Esophagus squamous epithelium (tissue), 5 donors: Measurements from ENCODE around the gene CDC42BPA. TPM values are rescaled to one million over a fixed set of nuclear protein-coding genes. Genes with fewer than 3 reads are reported as not detected.

Source experiments
- DNase-seq: peaks from one replicate; lab custom pipeline; 2025; lab: John Stamatoyannopoulos, UW
- H3K27ac ChIP-seq, 4 donors: fragments of 200-600 bp; sonication (generic); one replicate each; pipeline ENCODE4 v1.5.1; 2016 to 2019; ENCODE audit warnings: mild to moderate bottlenecking in 1 of 4
- H3K27me3 ChIP-seq, 4 donors: fragments of 200-600 bp; sonication (generic); 1 replicate in 3 of 4; 2 replicates in 1 of 4; pipeline versions ENCODE4 v1.5.1 to v1.6.0; 2017 to 2021; ENCODE audit warnings: antibody characterized with exemption in 1 of 4
- H3K36me3 ChIP-seq, 3 donors: fragments of 200-600 bp; sonication (generic); one replicate each; pipeline ENCODE4 v1.5.1; 2016 to 2019
- H3K4me1 ChIP-seq, 3 donors: fragments of 200-600 bp; sonication (generic); one replicate each; pipeline ENCODE4 v1.5.1; 2017 to 2019
- H3K4me3 ChIP-seq, 4 donors: fragments of 200-600 bp; sonication (generic); 1 replicate in 3 of 4; 2 replicates in 1 of 4; pipeline ENCODE4 v1.5.1; 2016 to 2019; ENCODE audit warnings: mild to moderate bottlenecking in 2 of 4, moderate library complexity in 1 of 4
- H3K9me3 ChIP-seq, 3 donors: fragments of 200-600 bp; sonication (generic); one replicate each; pipeline ENCODE4 v1.5.1; 2016 to 2019
- POLR2A ChIP-seq, 4 donors: fragments of 450-650 bp; IDR thresholded peaks; one replicate each; pipeline ENCODE4 v1.6.1; 2017; ENCODE audit warnings: antibody characterized with exemption in 4 of 4, mild to moderate bottlenecking in 4 of 4, moderate library complexity in 3 of 4
- WGBS, 2 donors: methylation state at CpG; one replicate each; pipeline ENCODE4 v1.1.5; 2018; 5-methylcytosine and 5-hydroxymethylcytosine counted together
- intact Hi-C: fragments of 100-400 bp; cut with DNase I; formaldehyde crosslinking; loops from one replicate; pipeline ENCODE4 v1.15.0; 2022
- total RNA-seq, 4 donors: library from RNA; depleted of rRNA; stranded (reverse); fragments of >200 nt; gene quantifications; one replicate each; pipeline ENCODE4 v1.1.0, GENCODE V29; 2016
- TF ChIP-seq, protein P1 (sequence below), 6 experiments: fragments of 450-650 bp in 4 of 6; fragments of 200-600 bp in 2 of 6; sonication (generic) in 2 of 6; IDR thresholded peaks; one replicate each; pipeline ENCODE4 v1.5.1; 2016 to 2019; ENCODE audit warnings: antibody characterized with exemption in 6 of 6, mild to moderate bottlenecking in 4 of 6, moderate library complexity in 4 of 6
- donor health status: DM: yes; HTN: yes; CAD: no.

CDC42BPA gene
- total RNA-seq, 4 donors from 2014 or later, result 4.3 to 33.6 (median 17.2) TPM

DNA sequence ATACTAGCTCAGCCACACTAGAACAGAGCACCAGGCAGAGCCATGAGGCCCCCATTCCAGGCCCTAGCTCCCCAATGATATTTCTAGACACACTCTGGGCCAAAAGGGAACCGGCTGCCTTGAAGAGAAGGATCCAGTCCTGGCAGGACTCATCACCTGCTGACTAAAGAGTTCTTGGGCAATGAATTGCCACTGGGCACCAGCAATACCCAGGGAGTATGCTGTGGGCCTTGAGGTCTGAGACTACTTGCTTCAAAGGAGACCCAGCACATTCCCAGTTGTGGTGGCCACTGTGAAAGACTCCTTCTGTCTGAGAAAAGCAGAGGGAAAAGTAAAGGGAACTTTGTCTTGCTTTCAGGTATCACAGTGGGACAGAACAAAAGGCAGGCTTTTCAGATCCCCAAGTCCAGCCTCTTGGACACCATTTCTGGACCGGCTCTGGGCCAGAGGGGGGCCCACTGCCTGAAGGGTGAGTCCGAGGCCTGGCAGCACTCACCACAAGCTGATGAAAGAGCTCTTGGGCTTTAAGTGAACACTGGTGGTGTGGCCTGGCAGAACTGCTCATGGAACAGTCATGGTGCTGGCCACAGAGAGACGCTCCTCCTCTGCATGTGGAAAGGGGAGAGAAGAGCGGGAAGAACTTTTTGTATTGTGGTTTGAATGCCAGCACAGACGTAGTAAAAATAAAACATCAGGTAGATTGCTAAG lies 72.5 kb downstream of the CDC42BPA start:
- no peaks in the 10 kb centered on the region for H3K27me3 ChIP-seq
- no peak for DNase-seq
- intact Hi-C loops, result no loop called here
- 93% methylated on average over 5 of the region's 6 CpGs; no CpG with 5 or more reads in 1 of the 2 donors for WGBS, 2 donors
- no peak overlapping the region for H3K27ac ChIP-seq
- no peaks in the 10 kb centered on the region for H3K36me3 ChIP-seq
- peaks cover 0 to 6% (median 4%) of the 10 kb centered on the region in 3 donors for H3K4me1 ChIP-seq
- no peaks in the 10 kb centered on the region for H3K9me3 ChIP-seq
- no peak for TF ChIP-seq POLR2A (IDR thresholded peaks at IDR 0.05)
- TF ChIP-seq, protein P1, sequence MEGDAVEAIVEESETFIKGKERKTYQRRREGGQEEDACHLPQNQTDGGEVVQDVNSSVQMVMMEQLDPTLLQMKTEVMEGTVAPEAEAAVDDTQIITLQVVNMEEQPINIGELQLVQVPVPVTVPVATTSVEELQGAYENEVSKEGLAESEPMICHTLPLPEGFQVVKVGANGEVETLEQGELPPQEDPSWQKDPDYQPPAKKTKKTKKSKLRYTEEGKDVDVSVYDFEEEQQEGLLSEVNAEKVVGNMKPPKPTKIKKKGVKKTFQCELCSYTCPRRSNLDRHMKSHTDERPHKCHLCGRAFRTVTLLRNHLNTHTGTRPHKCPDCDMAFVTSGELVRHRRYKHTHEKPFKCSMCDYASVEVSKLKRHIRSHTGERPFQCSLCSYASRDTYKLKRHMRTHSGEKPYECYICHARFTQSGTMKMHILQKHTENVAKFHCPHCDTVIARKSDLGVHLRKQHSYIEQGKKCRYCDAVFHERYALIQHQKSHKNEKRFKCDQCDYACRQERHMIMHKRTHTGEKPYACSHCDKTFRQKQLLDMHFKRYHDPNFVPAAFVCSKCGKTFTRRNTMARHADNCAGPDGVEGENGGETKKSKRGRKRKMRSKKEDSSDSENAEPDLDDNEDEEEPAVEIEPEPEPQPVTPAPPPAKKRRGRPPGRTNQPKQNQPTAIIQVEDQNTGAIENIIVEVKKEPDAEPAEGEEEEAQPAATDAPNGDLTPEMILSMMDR (IDR thresholded peaks at IDR 0.05), result no peak
- H3K4me3 ChIP-seq, result no peak overlapping the region

DNA sequence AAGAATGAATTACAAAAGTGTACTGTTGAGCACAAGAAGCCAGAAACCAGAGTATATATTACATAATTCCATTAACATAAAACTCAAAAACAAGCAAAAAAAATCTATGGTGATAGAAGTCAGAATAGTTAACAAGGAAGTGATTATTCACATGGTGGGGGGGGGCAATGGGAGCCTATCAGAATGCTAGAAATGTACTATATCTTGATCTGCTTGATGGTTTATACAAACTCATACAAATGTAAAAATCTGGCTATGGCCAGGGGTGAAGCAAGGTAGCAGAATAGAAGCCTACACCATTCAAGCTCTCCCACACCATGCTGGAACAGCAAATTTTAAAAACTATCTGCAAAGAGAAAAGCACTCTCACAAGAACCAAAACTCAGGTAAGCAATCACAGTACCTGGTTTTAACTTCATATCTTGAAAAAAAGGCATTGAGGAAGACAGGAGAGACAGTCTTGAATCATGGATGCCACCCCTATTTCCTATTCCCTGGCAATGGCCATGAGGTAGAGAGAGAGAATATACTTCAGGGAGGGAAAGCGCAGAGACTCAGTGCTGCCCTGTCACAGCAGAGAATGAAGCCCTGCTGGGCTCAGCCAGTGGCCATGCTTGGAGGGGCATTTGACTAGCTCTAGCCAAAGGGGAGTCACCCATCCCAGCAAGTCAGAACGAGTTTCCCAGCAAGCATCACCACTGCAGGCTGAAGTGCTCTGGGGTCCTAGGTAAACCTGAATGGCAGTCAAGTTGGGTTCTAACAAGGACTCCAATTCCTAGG lies 73.8 kb downstream of the CDC42BPA start:
- DNase-seq, result no peak
- Histone ChIP-seq H3K9me3 (no peaks in the 10 kb centered on the region), H3K36me3 (no peaks in the 10 kb centered on the region), H3K4me3 (no peak overlapping the region), H3K27me3 (no peaks in the 10 kb centered on the region), H3K4me1 (peaks cover 0 to 6% (median 4%) of the 10 kb centered on the region in 3 donors), H3K27ac (no peak overlapping the region)
- WGBS, 2 donors, result 78 to 94% methylated on average over 2 of the region's 2 CpGs
- TF ChIP-seq, protein P1 (IDR thresholded peaks at IDR 0.05), result no peak
- TF ChIP-seq POLR2A (IDR thresholded peaks at IDR 0.05), result no peak
- intact Hi-C loops, result no loop called here

GRCh38 chr1:227242811-227243682 lies 75.2 kb downstream of the CDC42BPA start:
- Histone ChIP-seq H3K27ac (no peak overlapping the region), H3K4me3 (no peak overlapping the region), H3K9me3 (no peaks in the 10 kb centered on the region), H3K4me1 (peaks cover 0 to 6% (median 4%) of the 10 kb centered on the region in 3 donors), H3K27me3 (no peaks in the 10 kb centered on the region), H3K36me3 (no peaks in the 10 kb centered on the region)
- no peak for DNase-seq
- no peak for TF ChIP-seq POLR2A (IDR thresholded peaks at IDR 0.05)
- TF ChIP-seq, protein P1 (IDR thresholded peaks at IDR 0.05), result no peak
- WGBS, 2 donors, result 91 to 95% methylated on average over 2 of the region's 2 CpGs
- intact Hi-C loops, result no loop called here

DNA sequence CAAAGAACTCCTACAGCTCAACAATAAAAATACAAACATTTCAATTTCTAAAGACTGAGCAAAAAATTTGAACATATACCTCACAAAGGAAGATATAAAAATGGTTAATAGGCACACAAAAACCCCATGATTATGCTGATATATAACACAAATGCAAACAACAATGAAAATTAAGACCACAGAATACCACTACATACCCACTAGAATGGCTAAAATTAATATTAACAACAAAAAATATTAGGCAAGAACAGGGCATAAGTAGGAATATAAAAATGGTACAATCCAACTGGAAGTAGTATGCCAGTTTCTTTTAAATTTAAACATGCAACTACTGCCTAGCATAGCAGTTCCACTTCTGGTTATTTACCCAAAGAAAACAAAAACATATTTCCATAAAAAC lies 77.3 kb downstream of the CDC42BPA start:
- TF ChIP-seq, protein P1 (IDR thresholded peaks at IDR 0.05), result no peak
- TF ChIP-seq POLR2A (IDR thresholded peaks at IDR 0.05), result no peak
- H3K27me3 ChIP-seq, result no peaks in the 10 kb centered on the region
- no peak for DNase-seq
- no peak overlapping the region for H3K27ac ChIP-seq
- H3K4me1 ChIP-seq, result peaks cover 0 to 5% (median 4%) of the 10 kb centered on the region in 3 donors
- intact Hi-C loops, result no loop called here
- no peaks in the 10 kb centered on the region for H3K9me3 ChIP-seq
- H3K36me3 ChIP-seq, result no peaks in the 10 kb centered on the region
- no peak overlapping the region for H3K4me3 ChIP-seq
